Measurements from ENCODE around the gene TTC4.

GRCh38 chr1:54699936-54700525, 15.6 kb upstream of the TTC4 start:
- TF ChIP-seq POLR2A (IDR thresholded peaks at IDR 0.05), result no peak
- TF ChIP-seq CTCF (IDR thresholded peaks at IDR 0.05), result no peak

Data from heart left ventricle (tissue), 13 donors.